ENCODE data around the gene CCDC85B.

Gene CCDC85B

GRCh38 chr11:65853246-65853979 is 37.1 kb upstream of the CCDC85B start:
- Histone ChIP-seq H2BK5ac (ENCODE audit: low read depth, low read length, poor library complexity) (no peak overlapping the region), H3K79me1 (ENCODE audit: low read length) (peaks cover 12% of the 10 kb centered on the region), H3K23ac (ENCODE audit: low read length) (no peak overlapping the region), H2AK5ac (ENCODE audit: low read length) (no peak overlapping the region), H3K9me3 (ENCODE audit: insufficient read depth, low read depth, low read length) (peaks cover 7% of the 10 kb centered on the region), H4K12ac (ENCODE audit: low read depth, low read length) (no peak overlapping the region), H4K8ac (ENCODE audit: low read depth, low read length) (no peak overlapping the region), H2BK12ac (ENCODE audit: low read length) (no peak overlapping the region), H3K4ac (ENCODE audit: low read depth, low read length) (no peak overlapping the region), H3K79me2 (ENCODE audit: control insufficient read depth, insufficient read depth, low read length, poor library complexity) (peaks cover 21% of the 10 kb centered on the region), H3K4me2 (ENCODE audit: low read length) (no peak overlapping the region), H3K18ac (ENCODE audit: low read length) (no peak overlapping the region), H3K4me3 (ENCODE audit: low read depth, low read length) (no peak overlapping the region), H3K27ac (ENCODE audit: low read depth, low read length) (no peak overlapping the region), H2BK120ac (ENCODE audit: insufficient read depth, low read length, poor library complexity) (no peak overlapping the region), H2AFZ (ENCODE audit: insufficient read depth, low read length, poor library complexity) (no peak overlapping the region), H4K91ac (ENCODE audit: low read depth, low read length) (no peak overlapping the region), H3K36me3 (ENCODE audit: control insufficient read depth in 1 of 2, insufficient read depth in 2 of 2, low read length in 2 of 2) (peaks cover 55 to 59% of the 10 kb centered on the region in 2 experiments), H3K9ac (ENCODE audit: low read length) (no peak overlapping the region), H3K4me1 (ENCODE audit: control insufficient read depth in 1 of 2, insufficient read depth in 2 of 2, low read length in 2 of 2) (peaks cover 6 to 8% of the 10 kb centered on the region in 2 experiments), H3K27me3 (ENCODE audit: insufficient read depth, low read length) (no peaks in the 10 kb centered on the region), H3K14ac (ENCODE audit: low read length) (no peak overlapping the region)
- DNase-seq, result no peak
- WGBS (ENCODE audit: extremely low coverage, insufficient coverage, insufficient read length), result no CpG with 5 or more reads among the region's 6 CpGs

- H3K9me3 ChIP-seq (ENCODE audit: insufficient read depth, low read depth, low read length), result peaks cover 7% of the 10 kb centered on the region
- no peak overlapping the region for H2AK5ac ChIP-seq (ENCODE audit: low read length)
- no peak overlapping the region for H4K91ac ChIP-seq (ENCODE audit: low read depth, low read length)
- H3K14ac ChIP-seq (ENCODE audit: low read length), result no peak overlapping the region
- H3K79me1 ChIP-seq (ENCODE audit: low read length), result peaks cover 17% of the 10 kb centered on the region
- H3K18ac ChIP-seq (ENCODE audit: low read length), result no peak overlapping the region
- no peak overlapping the region for H2BK120ac ChIP-seq (ENCODE audit: insufficient read depth, low read length, poor library complexity)
- H2AFZ ChIP-seq (ENCODE audit: insufficient read depth, low read length, poor library complexity), result no peak overlapping the region
- peaks cover 21% of the 10 kb centered on the region for H3K79me2 ChIP-seq (ENCODE audit: control insufficient read depth, insufficient read depth, low read length, poor library complexity)
- H3K36me3 ChIP-seq (ENCODE audit: control insufficient read depth in 1 of 2, insufficient read depth in 2 of 2, low read length in 2 of 2), result peaks cover 55 to 59% of the 10 kb centered on the region in 2 experiments
- DNase-seq, result no peak
- H2BK12ac ChIP-seq (ENCODE audit: low read length), result no peak overlapping the region
- WGBS (ENCODE audit: extremely low coverage, insufficient coverage, insufficient read length), result no CpG with 5 or more reads among the region's 4 CpGs
- H3K27ac ChIP-seq (ENCODE audit: low read depth, low read length), result no peak overlapping the region
- H3K4me1 ChIP-seq (ENCODE audit: control insufficient read depth in 1 of 2, insufficient read depth in 2 of 2, low read length in 2 of 2), result peaks cover 6 to 8% of the 10 kb centered on the region in 2 experiments
- no peak overlapping the region for H3K23ac ChIP-seq (ENCODE audit: low read length)
- no peak overlapping the region for H3K4ac ChIP-seq (ENCODE audit: low read depth, low read length)
- H3K27me3 ChIP-seq (ENCODE audit: insufficient read depth, low read length), result no peaks in the 10 kb centered on the region
- H3K4me3 ChIP-seq (ENCODE audit: low read depth, low read length), result no peak overlapping the region
- H3K9ac ChIP-seq (ENCODE audit: low read length), result no peak overlapping the region
- no peak overlapping the region for H2BK5ac ChIP-seq (ENCODE audit: low read depth, low read length, poor library complexity)
- no peak overlapping the region for H3K4me2 ChIP-seq (ENCODE audit: low read length)
- H4K12ac ChIP-seq (ENCODE audit: low read depth, low read length), result no peak overlapping the region
- no peak overlapping the region for H4K8ac ChIP-seq (ENCODE audit: low read depth, low read length)
These were observed 36.3 kb upstream of the CCDC85B start for GRCh38 chr11:65854161-65854592.

GRCh38 chr11:65854852-65855837 is 35.3 kb upstream of the CCDC85B start:
- peaks cover 7% of the 10 kb centered on the region for H3K9me3 ChIP-seq (ENCODE audit: insufficient read depth, low read depth, low read length)
- H2AFZ ChIP-seq (ENCODE audit: insufficient read depth, low read length, poor library complexity), result no peak overlapping the region
- H3K4me2 ChIP-seq (ENCODE audit: low read length), result peak overlapping the region; percentile 91
- no peak overlapping the region for H3K23ac ChIP-seq (ENCODE audit: low read length)
- no peak overlapping the region for H3K4ac ChIP-seq (ENCODE audit: low read depth, low read length)
- H3K4me3 ChIP-seq (ENCODE audit: low read depth, low read length), result no peak overlapping the region
- peaks cover 25% of the 10 kb centered on the region for H3K79me2 ChIP-seq (ENCODE audit: control insufficient read depth, insufficient read depth, low read length, poor library complexity)
- no peak overlapping the region for H3K18ac ChIP-seq (ENCODE audit: low read length)
- no peak overlapping the region for H4K12ac ChIP-seq (ENCODE audit: low read depth, low read length)
- H3K14ac ChIP-seq (ENCODE audit: low read length), result no peak overlapping the region
- no peaks in the 10 kb centered on the region for H3K27me3 ChIP-seq (ENCODE audit: insufficient read depth, low read length)
- WGBS (ENCODE audit: extremely low coverage, insufficient coverage, insufficient read length), result no CpG with 5 or more reads among the region's 15 CpGs
- H2BK12ac ChIP-seq (ENCODE audit: low read length), result no peak overlapping the region
- no peak overlapping the region for H4K8ac ChIP-seq (ENCODE audit: low read depth, low read length)
- no peak overlapping the region for H2AK5ac ChIP-seq (ENCODE audit: low read length)
- H2BK5ac ChIP-seq (ENCODE audit: low read depth, low read length, poor library complexity), result no peak overlapping the region
- no peak overlapping the region for H4K91ac ChIP-seq (ENCODE audit: low read depth, low read length)
- H3K9ac ChIP-seq (ENCODE audit: low read length), result no peak overlapping the region
- H3K4me1 ChIP-seq (ENCODE audit: control insufficient read depth in 1 of 2, insufficient read depth in 2 of 2, low read length in 2 of 2), result peaks cover 11 to 13% of the 10 kb centered on the region in 2 experiments
- no peak overlapping the region for H2BK120ac ChIP-seq (ENCODE audit: insufficient read depth, low read length, poor library complexity)
- peaks cover 23% of the 10 kb centered on the region for H3K79me1 ChIP-seq (ENCODE audit: low read length)
- DNase-seq, result no peak
- peaks cover 55 to 59% of the 10 kb centered on the region in 2 experiments for H3K36me3 ChIP-seq (ENCODE audit: control insufficient read depth in 1 of 2, insufficient read depth in 2 of 2, low read length in 2 of 2)
- no peak overlapping the region for H3K27ac ChIP-seq (ENCODE audit: low read depth, low read length)

- DNase-seq, result no peak
- no CpG with 5 or more reads among the region's 15 CpGs for WGBS (ENCODE audit: extremely low coverage, insufficient coverage, insufficient read length)
- peaks cover 29% of the 10 kb centered on the region for H3K79me1 ChIP-seq (ENCODE audit: low read length)
These were observed 34.5 kb upstream of the CCDC85B start for GRCh38 chr11:65855927-65856363.

More at GRCh38 chr11:65855927-65856363, 34.5 kb upstream of the CCDC85B start:
- H2BK12ac ChIP-seq (ENCODE audit: low read length), result no peak overlapping the region
- no peaks in the 10 kb centered on the region for H3K27me3 ChIP-seq (ENCODE audit: insufficient read depth, low read length)
- H2AFZ ChIP-seq (ENCODE audit: insufficient read depth, low read length, poor library complexity), result no peak overlapping the region
- peak overlapping the region; percentile 98 for H3K4ac ChIP-seq (ENCODE audit: low read depth, low read length)
- H3K9ac ChIP-seq (ENCODE audit: low read length), result peak overlapping the region; percentile 98
- no peak overlapping the region for H2AK5ac ChIP-seq (ENCODE audit: low read length)
- peak overlapping the region; percentile 91 for H3K4me2 ChIP-seq (ENCODE audit: low read length)
- peaks cover 11 to 13% of the 10 kb centered on the region in 2 experiments for H3K4me1 ChIP-seq (ENCODE audit: control insufficient read depth in 1 of 2, insufficient read depth in 2 of 2, low read length in 2 of 2)
- H3K18ac ChIP-seq (ENCODE audit: low read length), result no peak overlapping the region
- no peak overlapping the region for H3K4me3 ChIP-seq (ENCODE audit: low read depth, low read length)
- peaks cover 7% of the 10 kb centered on the region for H3K9me3 ChIP-seq (ENCODE audit: insufficient read depth, low read depth, low read length)
- H3K79me2 ChIP-seq (ENCODE audit: control insufficient read depth, insufficient read depth, low read length, poor library complexity), result peaks cover 32% of the 10 kb centered on the region
- H3K36me3 ChIP-seq (ENCODE audit: control insufficient read depth in 1 of 2, insufficient read depth in 2 of 2, low read length in 2 of 2), result peaks cover 55 to 58% of the 10 kb centered on the region in 2 experiments
- H2BK120ac ChIP-seq (ENCODE audit: insufficient read depth, low read length, poor library complexity), result no peak overlapping the region
- H3K27ac ChIP-seq (ENCODE audit: low read depth, low read length), result no peak overlapping the region
- no peak overlapping the region for H4K91ac ChIP-seq (ENCODE audit: low read depth, low read length)
- no peak overlapping the region for H4K12ac ChIP-seq (ENCODE audit: low read depth, low read length)
- H2BK5ac ChIP-seq (ENCODE audit: low read depth, low read length, poor library complexity), result no peak overlapping the region
- H3K23ac ChIP-seq (ENCODE audit: low read length), result no peak overlapping the region
- H4K8ac ChIP-seq (ENCODE audit: low read depth, low read length), result no peak overlapping the region
- no peak overlapping the region for H3K14ac ChIP-seq (ENCODE audit: low read length)

Measured in trophoblast cell (in vitro differentiated cells and primary cell).